DOHH2 (cell line): ENCODE results near the gene RUNX2.

Source experiments
- CTCF ChIP-seq: fragments of 200-600 bp; sonication (generic); IDR thresholded peaks from one replicate; pipeline ENCODE4 v1.5.1; 2014; ENCODE audit warnings: antibody characterized with exemption, mild to moderate bottlenecking, low read depth, low read length; ENCODE audit not compliant: poor library complexity, severe bottlenecking
- EZH2phosphoT487 ChIP-seq: fragments of 200-600 bp; sonication (generic); IDR thresholded peaks from 2 replicates; pipeline ENCODE4 v1.6.1; 2017; ENCODE audit warnings: borderline replicate concordance, mild to moderate bottlenecking, antibody characterized with exemption, low read length, moderate library complexity, mixed read lengths

GRCh38 chr6:45574014-45574461 lies 245.9 kb downstream of the RUNX2 start:
- TF ChIP-seq CTCF (no peak), EZH2phosphoT487 (no peak)
